Caco-2 (cell line): Measurements from ENCODE around the gene TRAPPC3. TPM values are rescaled to one million over a fixed set of nuclear protein-coding genes. Genes with fewer than 3 reads are reported as not detected.

Experiments
- BruUV-seq: library from RNA; stranded (reverse); fragments of 400-500 nt; replicated peaks from 2 replicates; lab custom pipeline; 2021; lab: Mats Ljungman, UMichigan
- CTCF ChIA-PET: fragments of 300-600 bp; sonication (Branson Sonifier 250); formaldehyde crosslinking; loops from one replicate; lab custom pipeline; 2022; ENCODE audit warnings: antibody characterized with exemption; lab: Charles Lee
- POLR2A ChIA-PET: fragments of 300-600 bp; sonication (Branson Sonifier 250); formaldehyde crosslinking; loops from one replicate; lab custom pipeline; 2022; ENCODE audit warnings: antibody characterized with exemption; lab: Charles Lee
- DNase-seq, 2 experiments: peaks; one replicate each; pipeline versions ENCODE4 v3.0.0 to v3.0.0-alpha.2; 2020 to 2022
- H3K27me3 ChIP-seq: replicated peaks from 2 replicates; pipeline ENCODE4 v1.6.0; 2011; ENCODE audit warnings: low read length; ENCODE audit not compliant: control insufficient read depth, insufficient read depth
- H3K36me3 ChIP-seq: 2 replicates; pipeline ENCODE4 v1.5.1; 2011; ENCODE audit warnings: low read length; ENCODE audit not compliant: control insufficient read depth, insufficient read depth
- H3K4me1 ChIP-seq: fragments of 250-450 bp; sonication (Bioruptor Pico); 2 replicates; pipeline ENCODE4 v1.5.1; 2020; ENCODE audit warnings: mild to moderate bottlenecking
- H3K4me3 ChIP-seq: 2 replicates; pipeline ENCODE4 v1.5.1; 2011; ENCODE audit warnings: low read depth, mild to moderate bottlenecking, control low read depth, low read length
- H3K9me3 ChIP-seq: fragments of 250-450 bp; sonication (Bioruptor Pico); 2 replicates; pipeline ENCODE4 v1.5.1; 2020; ENCODE audit warnings: mild to moderate bottlenecking, moderate library complexity
- H3K27ac Mint-ChIP-seq: one replicate; pipeline ENCODE4 v1.8.0; 2022; ENCODE audit warnings: mixed read lengths; ENCODE audit not compliant: unreplicated experiment
- H3K27me3 Mint-ChIP-seq: one replicate; pipeline ENCODE4 v1.8.0; 2022; ENCODE audit warnings: mixed read lengths; ENCODE audit not compliant: insufficient read depth, unreplicated experiment
- H3K36me3 Mint-ChIP-seq: one replicate; pipeline ENCODE4 v1.8.0; 2022; ENCODE audit warnings: mild to moderate bottlenecking, mixed read lengths; ENCODE audit not compliant: insufficient read depth, unreplicated experiment
- H3K4me1 Mint-ChIP-seq: one replicate; pipeline ENCODE4 v1.8.0; 2022; ENCODE audit warnings: low read depth, mixed read lengths; ENCODE audit not compliant: unreplicated experiment
- H3K4me3 Mint-ChIP-seq: one replicate; pipeline ENCODE4 v1.8.0; 2022; ENCODE audit warnings: mild to moderate bottlenecking, moderate library complexity, mixed read lengths; ENCODE audit not compliant: unreplicated experiment
- H3K9me3 Mint-ChIP-seq: one replicate; pipeline ENCODE4 v1.8.0; 2022; ENCODE audit warnings: mixed read lengths; ENCODE audit not compliant: unreplicated experiment
- CTCF ChIP-seq, 2 experiments: fragments of 200-600 bp in 1 of 2; IDR thresholded peaks; 1 replicate in 1 of 2; 2 replicates in 1 of 2; pipeline versions ENCODE4 v1.5.1 to v1.8.0; 2011 to 2022; ENCODE audit warnings: antibody characterized with exemption in 1 of 2, control low read depth in 1 of 2, inconsistent platforms in 1 of 2, low read depth in 1 of 2, low read length in 1 of 2, mild to moderate bottlenecking in 1 of 2, moderate library complexity in 1 of 2; ENCODE audit not compliant: insufficient read depth in 1 of 2, severe bottlenecking in 1 of 2, unreplicated experiment in 1 of 2
- intact Hi-C: fragments of 100-400 bp; cut with micrococcal nuclease; formaldehyde crosslinking; loops from one replicate; pipeline ENCODE4 v1.10.0; 2022; ENCODE audit not compliant: unreplicated experiment
- total RNA-seq: library from RNA; stranded (reverse); gene quantifications from 2 replicates; pipeline ENCODE4 v1.2.3, GENCODE V29; 2022

The TRAPPC3 gene
- total RNA-seq, 1 experiment from 2014 or later = 35.4 TPM

GRCh38 chr1:36134031-36134430 is 15.3 kb downstream of the TRAPPC3 start:
- ChIA-PET CTCF (interaction anchor here (0.7 to 2.3 kb wide), 4 partner anchors 11 to 1515 kb away, joined by 6 to 14 read pairs (median 7); no protein-coding TSS in a partner anchor), POLR2A (no interaction called here)
- intact Hi-C loops = loop anchor here (1.0 kb wide), 1 partner anchor 35 kb away; no protein-coding TSS in a partner anchor
- Histone ChIP-seq H3K4me3 (no peak overlapping the region), H3K4me1 (no peaks in the 10 kb centered on the region), H3K27me3 (no peaks in the 10 kb centered on the region), H3K9me3 (no peaks in the 10 kb centered on the region), H3K36me3 (no peaks in the 10 kb centered on the region)
- BruUV-seq = no TSS peak
- Mint-ChIP-seq H3K27ac (no peak overlapping the region), H3K36me3 (peaks cover 5% of the 10 kb centered on the region), H3K4me3 (no peak overlapping the region), H3K27me3 (no peaks in the 10 kb centered on the region), H3K9me3 (no peaks in the 10 kb centered on the region), H3K4me1 (no peaks in the 10 kb centered on the region)
- TF ChIP-seq CTCF (IDR thresholded peaks at IDR 0.05; ENCODE audit: insufficient read depth in 1 of 2, low read depth in 1 of 2, low read length in 1 of 2, severe bottlenecking in 1 of 2, unreplicated experiment in 1 of 2) = no peak
- no peak for DNase-seq

GRCh38 chr1:36133484-36133883 is 15.8 kb downstream of the TRAPPC3 start:
- H3K4me3 Mint-ChIP-seq = no peak overlapping the region

GRCh38 chr1:36132029-36132428 is 17.3 kb downstream of the TRAPPC3 start:
- CTCF ChIA-PET = interaction anchor here (2.0 kb wide), 1 partner anchor 35 kb away, joined by 6 read pairs; no protein-coding TSS in a partner anchor
- no peaks in the 10 kb centered on the region for H3K36me3 ChIP-seq
- no TSS peak for BruUV-seq
- no peak overlapping the region for H3K27ac Mint-ChIP-seq
- H3K9me3 Mint-ChIP-seq = no peaks in the 10 kb centered on the region
- DNase-seq = no peak
- no peaks in the 10 kb centered on the region for H3K9me3 ChIP-seq
- no peaks in the 10 kb centered on the region for H3K27me3 ChIP-seq
- no peak overlapping the region for H3K4me3 Mint-ChIP-seq
- no peaks in the 10 kb centered on the region for H3K4me1 Mint-ChIP-seq
- H3K27me3 Mint-ChIP-seq = no peaks in the 10 kb centered on the region
- TF ChIP-seq CTCF (IDR thresholded peaks at IDR 0.05; ENCODE audit: insufficient read depth in 1 of 2, low read depth in 1 of 2, low read length in 1 of 2, severe bottlenecking in 1 of 2, unreplicated experiment in 1 of 2) = no peak
- no peaks in the 10 kb centered on the region for H3K36me3 Mint-ChIP-seq
- POLR2A ChIA-PET = interaction anchor here (0.6 kb wide), 1 partner anchor 104 kb away, joined by 3 read pairs; no protein-coding TSS in a partner anchor
- H3K4me3 ChIP-seq = no peak overlapping the region
- intact Hi-C loops = no loop called here
- 0 out of 2 replicates have a peak, but pooled peaks cover 3% of the 10 kb centered on the region for H3K4me1 ChIP-seq

More at GRCh38 chr1:36133484-36133883, 15.8 kb downstream of the TRAPPC3 start:
- ChIA-PET CTCF (interaction anchor here (0.6 to 2.0 kb wide), 4 partner anchors 35 to 1515 kb away, joined by 3 to 8 read pairs (median 6); no protein-coding TSS in a partner anchor), POLR2A (no interaction called here)
- DNase-seq = no peak
- TF ChIP-seq CTCF (IDR thresholded peaks at IDR 0.05; ENCODE audit: insufficient read depth in 1 of 2, low read depth in 1 of 2, low read length in 1 of 2, severe bottlenecking in 1 of 2, unreplicated experiment in 1 of 2) = no peak
- Mint-ChIP-seq H3K27ac (no peak overlapping the region), H3K4me1 (no peaks in the 10 kb centered on the region), H3K9me3 (no peaks in the 10 kb centered on the region), H3K36me3 (peaks cover 5% of the 10 kb centered on the region), H3K27me3 (no peaks in the 10 kb centered on the region)
- no TSS peak for BruUV-seq
- Histone ChIP-seq H3K27me3 (no peaks in the 10 kb centered on the region), H3K4me3 (no peak overlapping the region), H3K4me1 (no peaks in the 10 kb centered on the region), H3K9me3 (no peaks in the 10 kb centered on the region), H3K36me3 (no peaks in the 10 kb centered on the region)
- intact Hi-C loops = no loop called here
